ENCODE data around the gene GPR82.

DNA sequence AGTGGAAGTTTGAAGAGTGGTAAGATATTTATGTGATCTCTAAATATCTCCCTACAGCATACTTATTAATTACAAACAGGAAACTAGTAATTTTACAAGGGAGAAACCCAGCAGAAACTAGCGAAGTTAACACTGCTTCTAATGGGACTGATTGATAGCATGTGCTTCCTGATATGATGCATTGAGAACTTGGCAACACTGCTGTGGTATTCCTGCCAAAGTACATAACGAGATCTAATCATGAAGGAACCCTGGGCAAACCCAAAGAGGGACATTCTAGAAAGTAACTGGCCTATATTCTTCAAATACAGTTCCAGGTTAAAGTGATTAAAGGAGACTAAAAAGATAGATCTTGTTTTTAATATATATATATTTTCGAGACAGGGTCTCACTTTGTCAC, 39.8 kb upstream of the GPR82 start:
- TF ChIP-seq RARB (CRISPR knock-in tag; IDR thresholded peaks at IDR 0.05) = no peak
- TF ChIP-seq, protein P1, sequence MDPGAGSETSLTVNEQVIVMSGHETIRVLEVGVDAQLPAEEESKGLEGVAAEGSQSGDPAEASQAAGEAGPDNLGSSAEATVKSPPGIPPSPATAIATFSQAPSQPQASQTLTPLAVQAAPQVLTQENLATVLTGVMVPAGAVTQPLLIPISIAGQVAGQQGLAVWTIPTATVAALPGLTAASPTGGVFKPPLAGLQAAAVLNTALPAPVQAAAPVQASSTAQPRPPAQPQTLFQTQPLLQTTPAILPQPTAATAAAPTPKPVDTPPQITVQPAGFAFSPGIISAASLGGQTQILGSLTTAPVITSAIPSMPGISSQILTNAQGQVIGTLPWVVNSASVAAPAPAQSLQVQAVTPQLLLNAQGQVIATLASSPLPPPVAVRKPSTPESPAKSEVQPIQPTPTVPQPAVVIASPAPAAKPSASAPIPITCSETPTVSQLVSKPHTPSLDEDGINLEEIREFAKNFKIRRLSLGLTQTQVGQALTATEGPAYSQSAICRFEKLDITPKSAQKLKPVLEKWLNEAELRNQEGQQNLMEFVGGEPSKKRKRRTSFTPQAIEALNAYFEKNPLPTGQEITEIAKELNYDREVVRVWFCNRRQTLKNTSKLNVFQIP (CRISPR knock-in tag; IDR thresholded peaks at IDR 0.05; ENCODE audit: borderline replicate concordance, low read depth) = no peak
- no peak for TF ChIP-seq CSDC2 (CRISPR knock-in tag; IDR thresholded peaks at IDR 0.05)
- no peak for TF ChIP-seq ZNF8 (CRISPR knock-in tag; IDR thresholded peaks at IDR 0.05)
- TF ChIP-seq ZFP30 (CRISPR knock-in tag; IDR thresholded peaks at IDR 0.05) = no peak
- TF ChIP-seq BACH2 (CRISPR knock-in tag; IDR thresholded peaks at IDR 0.05; ENCODE audit: borderline replicate concordance) = no peak
- no peak for TF ChIP-seq OSR1 (CRISPR knock-in tag; IDR thresholded peaks at IDR 0.05)
- TF ChIP-seq, protein P2, sequence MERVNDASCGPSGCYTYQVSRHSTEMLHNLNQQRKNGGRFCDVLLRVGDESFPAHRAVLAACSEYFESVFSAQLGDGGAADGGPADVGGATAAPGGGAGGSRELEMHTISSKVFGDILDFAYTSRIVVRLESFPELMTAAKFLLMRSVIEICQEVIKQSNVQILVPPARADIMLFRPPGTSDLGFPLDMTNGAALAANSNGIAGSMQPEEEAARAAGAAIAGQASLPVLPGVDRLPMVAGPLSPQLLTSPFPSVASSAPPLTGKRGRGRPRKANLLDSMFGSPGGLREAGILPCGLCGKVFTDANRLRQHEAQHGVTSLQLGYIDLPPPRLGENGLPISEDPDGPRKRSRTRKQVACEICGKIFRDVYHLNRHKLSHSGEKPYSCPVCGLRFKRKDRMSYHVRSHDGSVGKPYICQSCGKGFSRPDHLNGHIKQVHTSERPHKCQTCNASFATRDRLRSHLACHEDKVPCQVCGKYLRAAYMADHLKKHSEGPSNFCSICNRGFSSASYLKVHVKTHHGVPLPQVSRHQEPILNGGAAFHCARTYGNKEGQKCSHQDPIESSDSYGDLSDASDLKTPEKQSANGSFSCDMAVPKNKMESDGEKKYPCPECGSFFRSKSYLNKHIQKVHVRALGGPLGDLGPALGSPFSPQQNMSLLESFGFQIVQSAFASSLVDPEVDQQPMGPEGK (CRISPR knock-in tag; IDR thresholded peaks at IDR 0.05; ENCODE audit: borderline replicate concordance) = no peak
- TF ChIP-seq ZC3H10 (CRISPR knock-in tag; IDR thresholded peaks at IDR 0.05) = no peak
- no peak for TF ChIP-seq ZNF565 (CRISPR knock-in tag; conservative IDR thresholded peaks at IDR 0.05; ENCODE audit: low read depth)

Measured in SK-N-SH treated with all-trans-retinoic acid at 6 μM for 48 hours (cell line).